Measurements from ENCODE around the gene GSG1L. TPM values are rescaled to one million over a fixed set of nuclear protein-coding genes. Genes with fewer than 3 reads are reported as not detected.

The GSG1L gene
- total RNA-seq, 5 donors from 2014 or later (not counting 1 experiment from before 2014, with no cell fraction given): not detected

- Histone ChIP-seq H3K9me3 (no peaks in the 10 kb centered on the region), H3K27me3 (replicated peaks in 1 of 2; ENCODE audit: control insufficient read depth in 2 of 2, extremely low read depth in 1 of 2, insufficient read depth in 2 of 2, low read length in 1 of 2) (peaks cover 0 to 17% of the 10 kb centered on the region in 2 experiments), H3K4me3 (ENCODE audit: control insufficient read depth in 1 of 2, extremely low read depth in 1 of 2, low read length in 1 of 2) (no peak overlapping the region), H3K4me1 (ENCODE audit: control insufficient read depth in 1 of 2, extremely low read depth in 1 of 2, insufficient read depth in 2 of 2, low read length in 2 of 2) (no peaks in the 10 kb centered on the region), H3K27ac (ENCODE audit: low read length) (no peak overlapping the region), H3K36me3 (ENCODE audit: control insufficient read depth in 2 of 2, extremely low read depth in 1 of 2, insufficient read depth in 1 of 2, low read length in 1 of 2) (no peaks in the 10 kb centered on the region)
- Mint-ChIP-seq H3K27me3 (peaks cover 0 to 10% of the 10 kb centered on the region in 2 donors), H3K27ac (no peak overlapping the region), H3K9me3 (peaks cover 8 to 18% (median 15%) of the 10 kb centered on the region in 3 donors), H3K4me1 (no peaks in the 10 kb centered on the region), H3K4me3 (no peak overlapping the region), H3K36me3 (no peaks in the 10 kb centered on the region)
- no peak for ATAC-seq (replicated peaks in 1 of 4)
- CTCF ChIA-PET: no interaction called here
- WGBS (ENCODE audit: insufficient coverage): 80% methylated on average over 7 of the region's 12 CpGs
- DNase-seq: no peak
- POLR2A ChIA-PET: no interaction called here
Observed at GRCh38 chr16:27826081-27826892, 237.2 kb downstream of the GSG1L start.

GRCh38 chr16:27824786-27825185, 238.7 kb downstream of the GSG1L start:
- WGBS (ENCODE audit: insufficient coverage): 78% methylated on average over 6 of the region's 9 CpGs
- no peak overlapping the region for H3K4me3 Mint-ChIP-seq
- H3K27me3 Mint-ChIP-seq: peaks cover 3 to 10% of the 10 kb centered on the region in 2 donors
- no peaks in the 10 kb centered on the region for H3K36me3 Mint-ChIP-seq
- DNase-seq: no peak
- Histone ChIP-seq H3K9me3 (no peaks in the 10 kb centered on the region), H3K27ac (ENCODE audit: low read length) (no peak overlapping the region), H3K36me3 (ENCODE audit: control insufficient read depth in 2 of 2, extremely low read depth in 1 of 2, insufficient read depth in 1 of 2, low read length in 1 of 2) (no peaks in the 10 kb centered on the region), H3K4me3 (ENCODE audit: control insufficient read depth in 1 of 2, extremely low read depth in 1 of 2, low read length in 1 of 2) (no peak overlapping the region), H3K4me1 (ENCODE audit: control insufficient read depth in 1 of 2, extremely low read depth in 1 of 2, insufficient read depth in 2 of 2, low read length in 2 of 2) (no peaks in the 10 kb centered on the region), H3K27me3 (replicated peaks in 1 of 2; ENCODE audit: control insufficient read depth in 2 of 2, extremely low read depth in 1 of 2, insufficient read depth in 2 of 2, low read length in 1 of 2) (peaks cover 0 to 19% of the 10 kb centered on the region in 2 experiments)
- ATAC-seq (replicated peaks in 1 of 4): no peak
- no peak overlapping the region for H3K27ac Mint-ChIP-seq
- H3K9me3 Mint-ChIP-seq: peaks cover 0 to 8% (median 7%) of the 10 kb centered on the region in 3 donors
- no peaks in the 10 kb centered on the region for H3K4me1 Mint-ChIP-seq
- ChIA-PET CTCF (no interaction called here), POLR2A (no interaction called here)

GRCh38 chr16:27824006-27824405, 239.5 kb downstream of the GSG1L start:
- no peaks in the 10 kb centered on the region for H3K36me3 Mint-ChIP-seq
- no peaks in the 10 kb centered on the region for H3K9me3 ChIP-seq
- no peak for ATAC-seq (replicated peaks in 1 of 4)
- H3K4me3 Mint-ChIP-seq: no peak overlapping the region
- 95% methylated on average over 3 of the region's 7 CpGs for WGBS (ENCODE audit: insufficient coverage)
- H3K27me3 ChIP-seq (replicated peaks in 1 of 2; ENCODE audit: control insufficient read depth in 2 of 2, extremely low read depth in 1 of 2, insufficient read depth in 2 of 2, low read length in 1 of 2): peaks cover 0 to 19% of the 10 kb centered on the region in 2 experiments
- POLR2A ChIA-PET: no interaction called here
- H3K27ac Mint-ChIP-seq: no peak overlapping the region
- no peak overlapping the region for H3K27ac ChIP-seq (ENCODE audit: low read length)
- H3K4me3 ChIP-seq (ENCODE audit: control insufficient read depth in 1 of 2, extremely low read depth in 1 of 2, low read length in 1 of 2): no peak overlapping the region
- no peaks in the 10 kb centered on the region for H3K4me1 Mint-ChIP-seq
- no peaks in the 10 kb centered on the region for H3K36me3 ChIP-seq (ENCODE audit: control insufficient read depth in 2 of 2, extremely low read depth in 1 of 2, insufficient read depth in 1 of 2, low read length in 1 of 2)
- CTCF ChIA-PET: no interaction called here
- no peak for DNase-seq
- H3K27me3 Mint-ChIP-seq: peaks cover 3 to 13% of the 10 kb centered on the region in 2 donors
- no peaks in the 10 kb centered on the region for H3K4me1 ChIP-seq (ENCODE audit: control insufficient read depth in 1 of 2, extremely low read depth in 1 of 2, insufficient read depth in 2 of 2, low read length in 2 of 2)
- H3K9me3 Mint-ChIP-seq: peaks cover 0 to 4% (median 3%) of the 10 kb centered on the region in 3 donors

GRCh38 chr16:27823421-27823820, 240.1 kb downstream of the GSG1L start:
- Histone ChIP-seq H3K27me3 (replicated peaks in 1 of 2; ENCODE audit: control insufficient read depth in 2 of 2, extremely low read depth in 1 of 2, insufficient read depth in 2 of 2, low read length in 1 of 2) (peaks cover 0 to 19% of the 10 kb centered on the region in 2 experiments), H3K27ac (ENCODE audit: low read length) (no peak overlapping the region), H3K9me3 (no peaks in the 10 kb centered on the region), H3K4me1 (ENCODE audit: control insufficient read depth in 1 of 2, extremely low read depth in 1 of 2, insufficient read depth in 2 of 2, low read length in 2 of 2) (no peaks in the 10 kb centered on the region), H3K4me3 (ENCODE audit: control insufficient read depth in 1 of 2, extremely low read depth in 1 of 2, low read length in 1 of 2) (no peak overlapping the region), H3K36me3 (ENCODE audit: control insufficient read depth in 2 of 2, extremely low read depth in 1 of 2, insufficient read depth in 1 of 2, low read length in 1 of 2) (no peaks in the 10 kb centered on the region)
- ATAC-seq (replicated peaks in 1 of 4) (no peak), DNase-seq (no peak)
- H3K27me3 Mint-ChIP-seq: peaks cover 4 to 15% of the 10 kb centered on the region in 2 donors
- H3K9me3 Mint-ChIP-seq: no peaks in the 10 kb centered on the region
- no peak overlapping the region for H3K4me3 Mint-ChIP-seq
- CTCF ChIA-PET: no interaction called here
- WGBS (ENCODE audit: insufficient coverage): 56% methylated on average over 5 of the region's 8 CpGs
- H3K36me3 Mint-ChIP-seq: no peaks in the 10 kb centered on the region
- no peaks in the 10 kb centered on the region for H3K4me1 Mint-ChIP-seq
- POLR2A ChIA-PET: no interaction called here
- no peak overlapping the region for H3K27ac Mint-ChIP-seq

GRCh38 chr16:27822996-27823395, 240.5 kb downstream of the GSG1L start:
- Histone ChIP-seq H3K4me1 (ENCODE audit: control insufficient read depth in 1 of 2, extremely low read depth in 1 of 2, insufficient read depth in 2 of 2, low read length in 2 of 2) (no peaks in the 10 kb centered on the region), H3K9me3 (no peaks in the 10 kb centered on the region), H3K36me3 (ENCODE audit: control insufficient read depth in 2 of 2, extremely low read depth in 1 of 2, insufficient read depth in 1 of 2, low read length in 1 of 2) (no peaks in the 10 kb centered on the region), H3K27ac (ENCODE audit: low read length) (no peak overlapping the region), H3K27me3 (replicated peaks in 1 of 2; ENCODE audit: control insufficient read depth in 2 of 2, extremely low read depth in 1 of 2, insufficient read depth in 2 of 2, low read length in 1 of 2) (peaks cover 0 to 22% of the 10 kb centered on the region in 2 experiments), H3K4me3 (ENCODE audit: control insufficient read depth in 1 of 2, extremely low read depth in 1 of 2, low read length in 1 of 2) (no peak overlapping the region)
- no peaks in the 10 kb centered on the region for H3K9me3 Mint-ChIP-seq
- ChIA-PET POLR2A (no interaction called here), CTCF (no interaction called here)
- H3K27ac Mint-ChIP-seq: no peak overlapping the region
- H3K27me3 Mint-ChIP-seq: peaks cover 8 to 19% of the 10 kb centered on the region in 2 donors
- DNase-seq (no peak), ATAC-seq (replicated peaks in 1 of 4) (no peak)
- H3K36me3 Mint-ChIP-seq: no peaks in the 10 kb centered on the region
- H3K4me3 Mint-ChIP-seq: no peak overlapping the region
- 100% methylated on average over 2 of the region's 11 CpGs for WGBS (ENCODE audit: insufficient coverage)
- H3K4me1 Mint-ChIP-seq: no peaks in the 10 kb centered on the region

GRCh38 chr16:27822529-27822928, 241.0 kb downstream of the GSG1L start:
- Histone ChIP-seq H3K4me3 (ENCODE audit: control insufficient read depth in 1 of 2, extremely low read depth in 1 of 2, low read length in 1 of 2) (no peak overlapping the region), H3K4me1 (ENCODE audit: control insufficient read depth in 1 of 2, extremely low read depth in 1 of 2, insufficient read depth in 2 of 2, low read length in 2 of 2) (no peaks in the 10 kb centered on the region), H3K36me3 (ENCODE audit: control insufficient read depth in 2 of 2, extremely low read depth in 1 of 2, insufficient read depth in 1 of 2, low read length in 1 of 2) (no peaks in the 10 kb centered on the region), H3K9me3 (no peaks in the 10 kb centered on the region), H3K27ac (ENCODE audit: low read length) (no peak overlapping the region), H3K27me3 (replicated peaks in 1 of 2; ENCODE audit: control insufficient read depth in 2 of 2, extremely low read depth in 1 of 2, insufficient read depth in 2 of 2, low read length in 1 of 2) (peaks cover 0 to 25% of the 10 kb centered on the region in 2 experiments)
- ChIA-PET POLR2A (no interaction called here), CTCF (no interaction called here)
- ATAC-seq (replicated peaks in 1 of 4) (no peak), DNase-seq (no peak)
- Mint-ChIP-seq H3K9me3 (no peaks in the 10 kb centered on the region), H3K4me3 (no peak overlapping the region), H3K27me3 (peaks cover 13 to 24% of the 10 kb centered on the region in 2 donors), H3K4me1 (no peaks in the 10 kb centered on the region), H3K36me3 (no peaks in the 10 kb centered on the region), H3K27ac (no peak overlapping the region)
- WGBS (ENCODE audit: insufficient coverage): 92% methylated on average over 4 of the region's 7 CpGs
